Liver (tissue), 3 donors: ENCODE data around the gene TRMT1.

Experiments
- FOXA1 ChIP-seq: IDR thresholded peaks from 2 replicates; pipeline ENCODE4 v1.6.1; 2016; ENCODE audit warnings: antibody characterized with exemption
- GABPA ChIP-seq, 2 donors: IDR thresholded peaks in 1 of 2; conservative IDR thresholded peaks in 1 of 2; 2 replicates each; pipeline ENCODE4 v1.6.1; 2016; ENCODE audit warnings: antibody characterized with exemption in 2 of 2, mild to moderate bottlenecking in 1 of 2, moderate library complexity in 1 of 2
- HNF4A ChIP-seq, 2 donors: conservative IDR thresholded peaks; 2 replicates each; pipeline ENCODE4 v1.6.1; 2016; ENCODE audit warnings: antibody characterized with exemption in 2 of 2, mild to moderate bottlenecking in 2 of 2
- RAD21 ChIP-seq, 2 donors: IDR thresholded peaks; 2 replicates each; pipeline ENCODE4 v1.6.1; 2016; ENCODE audit warnings: antibody characterized with exemption in 2 of 2, mild to moderate bottlenecking in 2 of 2
- REST ChIP-seq: IDR thresholded peaks from 2 replicates; pipeline ENCODE4 v1.6.1; 2016; ENCODE audit warnings: antibody characterized with exemption, mild to moderate bottlenecking
- SP1 ChIP-seq: IDR thresholded peaks from 2 replicates; pipeline ENCODE4 v1.6.1; 2018; ENCODE audit warnings: antibody characterized with exemption, mild to moderate bottlenecking
- TAF1 ChIP-seq: conservative IDR thresholded peaks from 2 replicates; pipeline ENCODE4 v1.6.1; 2016; ENCODE audit warnings: antibody characterized with exemption, mild to moderate bottlenecking
- YY1 ChIP-seq: IDR thresholded peaks from 2 replicates; pipeline ENCODE4 v1.6.1; 2016; ENCODE audit warnings: antibody characterized with exemption, mild to moderate bottlenecking
- TF ChIP-seq, protein P1 (sequence below): fragments of 150-350 bp; IDR thresholded peaks from 2 replicates; pipeline ENCODE4 v1.5.1; 2017; ENCODE audit warnings: improper control_type of control experiment, low read depth, low read length; ENCODE audit not compliant: missing input control
- donor health status: healthy.
- donor health status: healthy.

DNA sequence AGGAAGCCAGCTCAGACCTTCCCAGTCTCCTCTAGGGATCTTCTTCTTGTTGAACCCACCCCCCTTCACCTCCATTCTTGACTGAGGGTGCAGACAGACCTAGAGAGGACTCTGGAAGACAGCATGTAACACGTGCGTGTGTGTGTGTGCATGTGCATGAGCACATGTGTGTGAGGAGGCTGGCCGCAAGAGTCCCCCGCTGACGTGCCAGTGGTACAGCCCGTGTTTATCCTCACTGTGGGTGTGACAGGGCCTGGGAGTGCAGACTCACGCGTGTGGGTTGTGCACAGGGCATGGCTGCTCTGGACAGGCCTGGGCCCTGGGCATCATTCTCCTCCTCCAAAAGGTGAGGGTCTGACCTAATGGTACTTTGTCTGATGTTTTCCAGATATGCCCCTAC lies 40.2 kb downstream of the TRMT1 start:
- TF ChIP-seq REST, result no peak
- no peak for TF ChIP-seq GABPA (IDR thresholded peaks at IDR 0.05 in 1 of 2, conservative IDR thresholded peaks at IDR 0.05 in 1 of 2)
- TF ChIP-seq, protein P1, sequence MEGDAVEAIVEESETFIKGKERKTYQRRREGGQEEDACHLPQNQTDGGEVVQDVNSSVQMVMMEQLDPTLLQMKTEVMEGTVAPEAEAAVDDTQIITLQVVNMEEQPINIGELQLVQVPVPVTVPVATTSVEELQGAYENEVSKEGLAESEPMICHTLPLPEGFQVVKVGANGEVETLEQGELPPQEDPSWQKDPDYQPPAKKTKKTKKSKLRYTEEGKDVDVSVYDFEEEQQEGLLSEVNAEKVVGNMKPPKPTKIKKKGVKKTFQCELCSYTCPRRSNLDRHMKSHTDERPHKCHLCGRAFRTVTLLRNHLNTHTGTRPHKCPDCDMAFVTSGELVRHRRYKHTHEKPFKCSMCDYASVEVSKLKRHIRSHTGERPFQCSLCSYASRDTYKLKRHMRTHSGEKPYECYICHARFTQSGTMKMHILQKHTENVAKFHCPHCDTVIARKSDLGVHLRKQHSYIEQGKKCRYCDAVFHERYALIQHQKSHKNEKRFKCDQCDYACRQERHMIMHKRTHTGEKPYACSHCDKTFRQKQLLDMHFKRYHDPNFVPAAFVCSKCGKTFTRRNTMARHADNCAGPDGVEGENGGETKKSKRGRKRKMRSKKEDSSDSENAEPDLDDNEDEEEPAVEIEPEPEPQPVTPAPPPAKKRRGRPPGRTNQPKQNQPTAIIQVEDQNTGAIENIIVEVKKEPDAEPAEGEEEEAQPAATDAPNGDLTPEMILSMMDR, result no peak
- TF ChIP-seq YY1, result no peak
- TF ChIP-seq FOXA1, result no peak
- no peak for TF ChIP-seq SP1
- no peak for TF ChIP-seq TAF1
- no peak for TF ChIP-seq HNF4A (conservative IDR thresholded peaks at IDR 0.05)
- TF ChIP-seq RAD21 (IDR thresholded peaks at IDR 0.05), result no peak
